Body of pancreas (tissue), 4 donors: ENCODE data around the gene SOHLH2.

Experiments used
- POLR2A ChIP-seq, 3 donors: fragments of 450-650 bp; IDR thresholded peaks; one replicate each; pipeline ENCODE4 v1.6.1; 2016; ENCODE audit warnings: antibody characterized with exemption in 3 of 3, mild to moderate bottlenecking in 2 of 3
- TF ChIP-seq, protein P1 (sequence below), 7 experiments: fragments of 450-650 bp in 4 of 7; fragments of 200-600 bp in 3 of 7; sonication (generic) in 3 of 7; IDR thresholded peaks; one replicate each; pipeline ENCODE4 v1.5.1; 2016 to 2019; ENCODE audit warnings: antibody characterized with exemption in 7 of 7

DNA sequence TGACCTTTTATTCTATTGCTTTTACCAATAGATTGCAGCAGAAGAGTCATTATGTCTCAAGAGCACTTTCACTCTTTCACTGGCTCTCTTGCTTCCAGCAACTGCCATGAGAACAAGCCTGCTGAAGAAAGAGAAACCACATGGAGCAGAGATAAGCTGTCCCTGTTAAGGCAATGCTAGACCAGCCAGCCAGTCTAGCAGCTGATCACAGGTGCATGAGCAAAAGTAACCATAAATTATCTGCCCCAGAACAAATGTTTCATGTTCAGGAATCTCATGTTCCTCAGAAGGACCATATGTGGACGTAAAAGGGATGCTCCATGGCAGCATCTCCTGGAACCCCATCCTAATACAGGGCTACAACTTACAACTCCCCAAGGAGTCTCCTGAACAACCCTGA is 62.8 kb downstream of the SOHLH2 start:
- TF ChIP-seq, protein P1, sequence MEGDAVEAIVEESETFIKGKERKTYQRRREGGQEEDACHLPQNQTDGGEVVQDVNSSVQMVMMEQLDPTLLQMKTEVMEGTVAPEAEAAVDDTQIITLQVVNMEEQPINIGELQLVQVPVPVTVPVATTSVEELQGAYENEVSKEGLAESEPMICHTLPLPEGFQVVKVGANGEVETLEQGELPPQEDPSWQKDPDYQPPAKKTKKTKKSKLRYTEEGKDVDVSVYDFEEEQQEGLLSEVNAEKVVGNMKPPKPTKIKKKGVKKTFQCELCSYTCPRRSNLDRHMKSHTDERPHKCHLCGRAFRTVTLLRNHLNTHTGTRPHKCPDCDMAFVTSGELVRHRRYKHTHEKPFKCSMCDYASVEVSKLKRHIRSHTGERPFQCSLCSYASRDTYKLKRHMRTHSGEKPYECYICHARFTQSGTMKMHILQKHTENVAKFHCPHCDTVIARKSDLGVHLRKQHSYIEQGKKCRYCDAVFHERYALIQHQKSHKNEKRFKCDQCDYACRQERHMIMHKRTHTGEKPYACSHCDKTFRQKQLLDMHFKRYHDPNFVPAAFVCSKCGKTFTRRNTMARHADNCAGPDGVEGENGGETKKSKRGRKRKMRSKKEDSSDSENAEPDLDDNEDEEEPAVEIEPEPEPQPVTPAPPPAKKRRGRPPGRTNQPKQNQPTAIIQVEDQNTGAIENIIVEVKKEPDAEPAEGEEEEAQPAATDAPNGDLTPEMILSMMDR (IDR thresholded peaks at IDR 0.05), result no peak
- TF ChIP-seq POLR2A (IDR thresholded peaks at IDR 0.05), result no peak
